Body of pancreas (tissue), 4 donors: Measurements from ENCODE around the gene SPTBN1. TPM values are rescaled to one million over a fixed set of nuclear protein-coding genes. Genes with fewer than 3 reads are reported as not detected.
A peak's percentile ranks its signal among the peaks of the same experiment; 100 is the strongest.

Experiments
- ATAC-seq: fragments of 150-250 bp; one replicate; pipeline ENCODE4 v1.9.1; 2016
- DNase-seq, 4 donors: peaks; one replicate each; pipeline ENCODE4 v3.0.0-alpha.2; 2019
- H3K27ac ChIP-seq, 4 donors: fragments of 200-600 bp; sonication (generic); 1 replicate in 3 of 4; 2 replicates in 1 of 4; pipeline versions ENCODE4 v1.5.1 to v1.6.1; 2016 to 2019; ENCODE audit warnings: mild to moderate bottlenecking in 1 of 4, mixed read lengths in 1 of 4, moderate library complexity in 1 of 4
- H3K27me3 ChIP-seq, 2 donors: fragments of 200-600 bp; sonication (generic); one replicate each; pipeline ENCODE4 v1.6.0; 2016; ENCODE audit warnings: mild to moderate bottlenecking in 1 of 2
- H3K36me3 ChIP-seq, 2 donors: fragments of 200-600 bp; sonication (generic); replicated peaks in 1 of 2; 2 replicates each; pipeline ENCODE4 v1.5.1; 2016; ENCODE audit warnings: low read depth in 2 of 2; ENCODE audit not compliant: insufficient read depth in 1 of 2
- H3K4me1 ChIP-seq: fragments of 200-600 bp; sonication (generic); one replicate; pipeline ENCODE4 v1.6.0; 2016
- H3K4me3 ChIP-seq, 2 donors: fragments of 200-600 bp; sonication (generic); 1 replicate in 1 of 2; 2 replicates in 1 of 2; pipeline ENCODE4 v1.5.1; 2016 to 2019
- H3K9me3 ChIP-seq, 3 donors: fragments of 200-600 bp; sonication (generic); 1 replicate in 2 of 3; 2 replicates in 1 of 3; pipeline ENCODE4 v1.5.1; 2016
- POLR2A ChIP-seq, 3 donors: fragments of 450-650 bp; IDR thresholded peaks; one replicate each; pipeline ENCODE4 v1.6.1; 2016; ENCODE audit warnings: antibody characterized with exemption in 3 of 3, mild to moderate bottlenecking in 2 of 3
- WGBS, 2 donors: methylation state at CpG; one replicate each; pipeline ENCODE4 v1.1.5; 2017; 5-methylcytosine and 5-hydroxymethylcytosine counted together
- intact Hi-C: fragments of 100-400 bp; cut with DNase I; formaldehyde crosslinking; loops from one replicate; pipeline ENCODE4 v1.15.1; 2023
- total RNA-seq, 2 donors: library from RNA; depleted of rRNA; stranded (reverse); fragments of >200 nt; gene quantifications; one replicate each; pipeline ENCODE4 v1.1.0, GENCODE V29; 2016
- TF ChIP-seq, protein P1 (sequence below), 7 experiments: fragments of 450-650 bp in 4 of 7; fragments of 200-600 bp in 3 of 7; sonication (generic) in 3 of 7; IDR thresholded peaks; one replicate each; pipeline ENCODE4 v1.5.1; 2016 to 2019; ENCODE audit warnings: antibody characterized with exemption in 7 of 7

SPTBN1 gene
- total RNA-seq, 2 donors from 2014 or later: 186 to 195 TPM

DNA sequence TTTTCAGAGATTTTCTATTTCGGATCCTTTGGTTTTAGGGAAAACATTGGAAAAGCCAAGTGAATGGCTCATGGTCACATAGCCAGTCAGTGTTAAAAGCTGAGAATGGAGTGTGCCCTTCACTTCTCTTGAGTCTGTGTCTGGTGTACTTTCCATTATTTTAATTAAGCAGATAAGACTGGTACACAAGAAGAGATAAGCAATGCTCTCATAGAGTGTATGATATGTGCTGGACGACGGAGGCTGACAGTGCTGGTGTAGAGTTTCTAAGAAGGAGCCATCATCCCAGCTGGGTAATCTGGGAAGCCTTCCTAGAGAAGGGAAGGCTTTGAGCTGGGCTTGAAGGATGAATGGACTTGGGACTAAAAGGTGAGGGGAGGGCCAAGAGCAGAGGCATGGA lies 93.3 kb downstream of the SPTBN1 start:
- Histone ChIP-seq H3K36me3 (no peaks in the 10 kb centered on the region), H3K4me1 (peaks cover 44% of the 10 kb centered on the region), H3K9me3 (no peaks in the 10 kb centered on the region), H3K27ac (peak overlapping the region; percentile 18 to 84 (median 82)), H3K27me3 (no peaks in the 10 kb centered on the region), H3K4me3 (no peak overlapping the region)
- intact Hi-C loops: no loop called here
- WGBS, 2 donors: 60 to 66% methylated on average over 3 of the region's 3 CpGs
- ATAC-seq (no peak), DNase-seq (no peak)
- TF ChIP-seq, protein P1, sequence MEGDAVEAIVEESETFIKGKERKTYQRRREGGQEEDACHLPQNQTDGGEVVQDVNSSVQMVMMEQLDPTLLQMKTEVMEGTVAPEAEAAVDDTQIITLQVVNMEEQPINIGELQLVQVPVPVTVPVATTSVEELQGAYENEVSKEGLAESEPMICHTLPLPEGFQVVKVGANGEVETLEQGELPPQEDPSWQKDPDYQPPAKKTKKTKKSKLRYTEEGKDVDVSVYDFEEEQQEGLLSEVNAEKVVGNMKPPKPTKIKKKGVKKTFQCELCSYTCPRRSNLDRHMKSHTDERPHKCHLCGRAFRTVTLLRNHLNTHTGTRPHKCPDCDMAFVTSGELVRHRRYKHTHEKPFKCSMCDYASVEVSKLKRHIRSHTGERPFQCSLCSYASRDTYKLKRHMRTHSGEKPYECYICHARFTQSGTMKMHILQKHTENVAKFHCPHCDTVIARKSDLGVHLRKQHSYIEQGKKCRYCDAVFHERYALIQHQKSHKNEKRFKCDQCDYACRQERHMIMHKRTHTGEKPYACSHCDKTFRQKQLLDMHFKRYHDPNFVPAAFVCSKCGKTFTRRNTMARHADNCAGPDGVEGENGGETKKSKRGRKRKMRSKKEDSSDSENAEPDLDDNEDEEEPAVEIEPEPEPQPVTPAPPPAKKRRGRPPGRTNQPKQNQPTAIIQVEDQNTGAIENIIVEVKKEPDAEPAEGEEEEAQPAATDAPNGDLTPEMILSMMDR (IDR thresholded peaks at IDR 0.05): no peak
- TF ChIP-seq POLR2A (IDR thresholded peaks at IDR 0.05): no peak

DNA sequence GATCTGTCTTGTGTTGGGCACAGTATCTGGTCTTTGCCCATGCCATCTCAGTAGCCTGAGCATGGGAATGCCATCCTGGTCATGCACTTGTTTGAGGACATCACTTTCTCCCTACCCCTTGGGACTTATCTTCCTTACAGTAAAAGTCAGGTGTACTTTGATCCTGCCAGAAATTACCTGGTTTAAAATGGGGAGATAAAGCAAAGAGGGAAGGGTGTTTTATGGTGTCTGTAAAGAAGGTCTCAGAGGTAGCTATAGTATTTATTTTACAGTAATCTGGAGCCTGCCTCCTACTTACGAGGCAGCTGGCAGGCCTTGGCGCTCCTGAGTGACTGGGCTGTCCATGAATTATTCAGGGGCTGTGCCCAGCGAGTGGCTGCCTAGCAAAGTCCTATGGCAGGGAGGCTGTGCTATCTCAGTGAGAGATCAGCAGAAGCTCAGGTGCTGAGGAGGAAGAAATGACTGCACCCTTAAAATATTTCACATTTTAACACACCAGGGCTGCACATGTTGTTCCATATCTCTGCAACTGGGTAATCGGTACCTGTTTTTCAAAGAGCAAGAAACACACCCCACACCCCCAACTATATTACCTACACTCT lies 93.9 kb downstream of the SPTBN1 start:
- H3K36me3 ChIP-seq: no peaks in the 10 kb centered on the region
- no peak overlapping the region for H3K4me3 ChIP-seq
- no peaks in the 10 kb centered on the region for H3K27me3 ChIP-seq
- ATAC-seq (peak; percentile 36), DNase-seq (peak in 3 of 4 donors; percentile 51 to 65 (median 63))
- no peak for TF ChIP-seq POLR2A (IDR thresholded peaks at IDR 0.05)
- TF ChIP-seq, protein P1 (IDR thresholded peaks at IDR 0.05): no peak
- H3K4me1 ChIP-seq: peaks cover 44% of the 10 kb centered on the region
- H3K9me3 ChIP-seq: no peaks in the 10 kb centered on the region
- 36 to 51% methylated on average over 4 of the region's 4 CpGs for WGBS, 2 donors
- peak overlapping the region; percentile 55 to 84 (median 82) for H3K27ac ChIP-seq
- intact Hi-C loops: no loop called here

- H3K9me3 ChIP-seq: no peaks in the 10 kb centered on the region
- H3K4me3 ChIP-seq: no peak overlapping the region
- intact Hi-C loops: no loop called here
- WGBS, 2 donors: 43 to 45% methylated on average over 3 of the region's 3 CpGs
- H3K36me3 ChIP-seq: no peaks in the 10 kb centered on the region
- H3K27me3 ChIP-seq: no peaks in the 10 kb centered on the region
- peaks cover 40% of the 10 kb centered on the region for H3K4me1 ChIP-seq
- no peak for TF ChIP-seq POLR2A (IDR thresholded peaks at IDR 0.05)
- TF ChIP-seq, protein P1 (IDR thresholded peaks at IDR 0.05): no peak
- peak overlapping the region; percentile 55 to 84 (median 82) for H3K27ac ChIP-seq
- no peak for ATAC-seq
- DNase-seq: no peak
Observed at GRCh38 chr2:54550547-54550946, 94.4 kb downstream of the SPTBN1 start.

DNA sequence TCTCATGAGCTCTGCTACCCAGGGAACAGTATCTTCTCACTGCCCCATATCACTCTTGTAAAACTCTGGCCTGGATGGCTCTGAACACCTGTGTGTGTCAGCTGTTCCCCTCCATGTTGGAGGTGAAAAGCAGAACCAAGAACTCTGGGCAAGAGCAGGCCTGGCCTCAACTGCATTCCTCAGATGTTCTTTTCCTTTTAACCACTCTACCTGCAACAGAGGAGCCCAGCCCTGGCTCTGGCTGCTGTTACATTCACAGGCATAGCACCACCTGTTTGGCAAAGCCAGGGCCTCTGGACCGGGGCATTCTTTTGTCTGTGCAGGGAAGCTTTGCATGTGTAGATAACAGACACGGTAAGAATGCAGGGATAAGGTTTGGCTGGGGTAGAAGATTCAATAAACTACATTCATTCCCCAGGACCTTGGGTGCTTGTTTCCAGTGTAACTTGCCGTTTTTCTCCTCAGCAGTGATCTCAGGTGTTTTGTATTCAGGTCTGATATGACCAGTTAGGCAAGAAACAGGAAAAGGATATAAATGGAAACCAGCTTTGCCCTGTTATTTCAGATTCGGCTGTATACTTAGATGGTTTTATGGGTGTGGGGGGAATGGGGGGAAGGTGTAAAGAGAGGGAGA lies 95.1 kb downstream of the SPTBN1 start:
- Histone ChIP-seq H3K4me3 (no peak overlapping the region), H3K27ac (peak overlapping the region; percentile 55 to 84 (median 82)), H3K36me3 (no peaks in the 10 kb centered on the region), H3K27me3 (no peaks in the 10 kb centered on the region), H3K4me1 (peaks cover 38% of the 10 kb centered on the region), H3K9me3 (no peaks in the 10 kb centered on the region)
- intact Hi-C loops: no loop called here
- ATAC-seq: peak; percentile 74
- DNase-seq: peak; percentile 52 to 74 (median 70)
- WGBS, 2 donors: 5 to 6% methylated on average over 4 of the region's 4 CpGs
- TF ChIP-seq, protein P1 (IDR thresholded peaks at IDR 0.05): no peak
- TF ChIP-seq POLR2A (IDR thresholded peaks at IDR 0.05): no peak
